Hepatocyte (in vitro differentiated cells): ENCODE results near the gene AUTS2. TPM values are rescaled to one million over a fixed set of nuclear protein-coding genes. Genes with fewer than 3 reads are reported as not detected.

Source experiments
- DNase-seq: peaks from one replicate; pipeline ENCODE4 v3.0.0-alpha.2; 2016; ENCODE audit warnings: low spot score
- H2AFZ ChIP-seq: fragments of 200-600 bp; sonication (generic); 2 replicates; pipeline ENCODE4 v1.6.0; 2016; ENCODE audit warnings: antibody characterized with exemption, mild to moderate bottlenecking
- H3K27ac ChIP-seq: fragments of 200-600 bp; sonication (generic); 2 replicates; pipeline ENCODE4 v1.5.1; 2016; ENCODE audit warnings: mild to moderate bottlenecking
- H3K27me3 ChIP-seq: fragments of 200-600 bp; sonication (generic); 2 replicates; pipeline ENCODE4 v1.6.1; 2016
- H3K36me3 ChIP-seq: fragments of 200-600 bp; sonication (generic); replicated peaks from 2 replicates; pipeline ENCODE4 v1.5.1; 2016; ENCODE audit warnings: low read depth; ENCODE audit not compliant: insufficient read depth
- H3K4me1 ChIP-seq: fragments of 200-600 bp; sonication (generic); 2 replicates; pipeline ENCODE4 v1.5.1; 2016; ENCODE audit warnings: mild to moderate bottlenecking, moderate library complexity; ENCODE audit not compliant: insufficient read depth
- H3K4me2 ChIP-seq: fragments of 200-600 bp; sonication (generic); 2 replicates; pipeline ENCODE4 v1.6.0; 2016
- H3K4me3 ChIP-seq: fragments of 200-600 bp; sonication (generic); 2 replicates; pipeline ENCODE4 v1.5.1; 2016; ENCODE audit warnings: mild to moderate bottlenecking
- H3K79me2 ChIP-seq: fragments of 200-600 bp; sonication (generic); 2 replicates; pipeline ENCODE4 v1.6.0; 2017; ENCODE audit warnings: mild to moderate bottlenecking
- H3K9me2 ChIP-seq: fragments of 200-600 bp; sonication (generic); replicated peaks from 2 replicates; pipeline ENCODE4 v1.6.0; 2017; ENCODE audit warnings: mild to moderate bottlenecking; ENCODE audit not compliant: insufficient read depth
- H3K9me3 ChIP-seq: fragments of 200-600 bp; sonication (generic); 2 replicates; pipeline ENCODE4 v1.5.1; 2016; ENCODE audit warnings: low read depth, mild to moderate bottlenecking
- H4K20me1 ChIP-seq: fragments of 200-600 bp; sonication (generic); 2 replicates; pipeline ENCODE4 v1.6.0; 2016; ENCODE audit warnings: mild to moderate bottlenecking; ENCODE audit not compliant: insufficient read depth, poor library complexity, severe bottlenecking
- EZH2 ChIP-seq: fragments of 200-600 bp; sonication (generic); IDR thresholded peaks from 2 replicates; pipeline ENCODE4 v1.6.1; 2016; ENCODE audit warnings: antibody characterized with exemption, mild to moderate bottlenecking, borderline replicate concordance
- EZH2phosphoT487 ChIP-seq: fragments of 200-600 bp; sonication (generic); IDR thresholded peaks from one replicate; pipeline ENCODE4 v1.6.1; 2018; ENCODE audit warnings: antibody characterized with exemption, mild to moderate bottlenecking, low read depth, moderate library complexity; ENCODE audit not compliant: unreplicated experiment, severe bottlenecking
- WGBS: methylation state at CpG from one replicate; pipeline ENCODE4 v1.1.6; 2016; ENCODE audit warnings: low lambda C conversion rate; ENCODE audit errors: missing lambda C conversion rate; 5-methylcytosine and 5-hydroxymethylcytosine counted together
- polyA plus RNA-seq: library from polyadenylated mRNA; unstranded; fragments of >200 nt; fragmentation: Nextera tagmentation; extraction: Ambion mirVana; gene quantifications from 2 replicates; pipeline ENCODE4 v1.2.1, GENCODE V29; 2016
- total RNA-seq: library from RNA; depleted of rRNA; stranded (reverse); fragments of >200 nt; gene quantifications from 2 replicates; pipeline ENCODE4 v1.2.3, GENCODE V29; 2014
- TF ChIP-seq, protein P1 (sequence below): fragments of 200-600 bp; sonication (generic); IDR thresholded peaks from 2 replicates; pipeline ENCODE4 v1.5.1; 2016; ENCODE audit warnings: antibody characterized with exemption, mild to moderate bottlenecking; ENCODE audit not compliant: poor library complexity

Gene AUTS2
- total and polyA plus RNA-seq, 2 experiments from 2014 or later = 34.4 to 40.9 TPM

DNA sequence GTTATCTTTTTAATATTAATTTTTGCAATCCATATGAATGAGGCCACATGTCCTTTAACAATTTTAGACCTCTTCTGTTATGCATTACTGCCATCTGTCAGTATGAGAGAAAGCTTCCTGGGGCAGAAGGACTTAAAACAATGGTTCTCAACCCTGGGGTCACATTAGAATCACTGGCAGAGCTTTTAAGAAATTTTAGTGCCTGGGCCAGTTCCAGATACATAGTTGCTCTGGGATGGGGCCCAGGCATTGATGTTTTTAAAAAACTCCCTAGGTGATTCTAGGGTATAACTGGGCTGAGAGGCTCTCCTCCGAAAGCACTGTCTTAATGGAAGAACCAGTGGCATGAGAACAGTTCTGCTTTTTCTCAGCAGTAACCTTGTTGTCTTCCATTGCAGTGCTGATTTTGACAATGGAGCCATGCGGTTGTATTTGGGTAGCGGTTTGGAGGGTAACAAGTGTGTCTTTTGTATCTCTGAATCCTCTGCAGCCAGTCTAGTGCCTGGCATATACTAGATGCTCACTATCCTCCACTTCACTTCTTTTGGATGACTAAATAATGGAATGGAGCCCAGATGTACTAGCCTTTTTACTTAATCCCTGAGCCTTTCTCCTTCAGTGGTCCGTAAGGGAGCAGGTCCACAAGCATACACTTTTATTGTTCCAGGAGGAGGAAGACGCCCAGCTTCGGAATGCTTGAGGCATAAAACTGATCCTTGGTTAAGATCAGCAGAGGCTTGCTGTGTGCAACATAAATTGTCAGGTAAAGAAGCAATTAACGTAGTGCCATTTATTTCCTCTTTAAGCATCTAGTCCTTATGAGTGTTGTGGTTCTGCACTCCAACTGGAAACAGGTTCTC is 227.1 kb downstream of the AUTS2 start:
- H3K27ac ChIP-seq = no peak overlapping the region
- H3K9me3 ChIP-seq = no peaks in the 10 kb centered on the region
- H3K27me3 ChIP-seq = no peaks in the 10 kb centered on the region
- peaks cover 14% of the 10 kb centered on the region for H3K4me1 ChIP-seq
- no peaks in the 10 kb centered on the region for H3K79me2 ChIP-seq
- no peak for DNase-seq
- H3K4me3 ChIP-seq = no peak overlapping the region
- no peak overlapping the region for H2AFZ ChIP-seq
- 71% methylated on average over 7 of the region's 7 CpGs for WGBS
- TF ChIP-seq, protein P1, sequence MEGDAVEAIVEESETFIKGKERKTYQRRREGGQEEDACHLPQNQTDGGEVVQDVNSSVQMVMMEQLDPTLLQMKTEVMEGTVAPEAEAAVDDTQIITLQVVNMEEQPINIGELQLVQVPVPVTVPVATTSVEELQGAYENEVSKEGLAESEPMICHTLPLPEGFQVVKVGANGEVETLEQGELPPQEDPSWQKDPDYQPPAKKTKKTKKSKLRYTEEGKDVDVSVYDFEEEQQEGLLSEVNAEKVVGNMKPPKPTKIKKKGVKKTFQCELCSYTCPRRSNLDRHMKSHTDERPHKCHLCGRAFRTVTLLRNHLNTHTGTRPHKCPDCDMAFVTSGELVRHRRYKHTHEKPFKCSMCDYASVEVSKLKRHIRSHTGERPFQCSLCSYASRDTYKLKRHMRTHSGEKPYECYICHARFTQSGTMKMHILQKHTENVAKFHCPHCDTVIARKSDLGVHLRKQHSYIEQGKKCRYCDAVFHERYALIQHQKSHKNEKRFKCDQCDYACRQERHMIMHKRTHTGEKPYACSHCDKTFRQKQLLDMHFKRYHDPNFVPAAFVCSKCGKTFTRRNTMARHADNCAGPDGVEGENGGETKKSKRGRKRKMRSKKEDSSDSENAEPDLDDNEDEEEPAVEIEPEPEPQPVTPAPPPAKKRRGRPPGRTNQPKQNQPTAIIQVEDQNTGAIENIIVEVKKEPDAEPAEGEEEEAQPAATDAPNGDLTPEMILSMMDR = peak; percentile 24
- TF ChIP-seq EZH2 = no peak
- no peak for TF ChIP-seq EZH2phosphoT487
- no peaks in the 10 kb centered on the region for H3K9me2 ChIP-seq
- no peaks in the 10 kb centered on the region for H4K20me1 ChIP-seq
- no peak overlapping the region for H3K4me2 ChIP-seq
- H3K36me3 ChIP-seq = no peaks in the 10 kb centered on the region

DNA sequence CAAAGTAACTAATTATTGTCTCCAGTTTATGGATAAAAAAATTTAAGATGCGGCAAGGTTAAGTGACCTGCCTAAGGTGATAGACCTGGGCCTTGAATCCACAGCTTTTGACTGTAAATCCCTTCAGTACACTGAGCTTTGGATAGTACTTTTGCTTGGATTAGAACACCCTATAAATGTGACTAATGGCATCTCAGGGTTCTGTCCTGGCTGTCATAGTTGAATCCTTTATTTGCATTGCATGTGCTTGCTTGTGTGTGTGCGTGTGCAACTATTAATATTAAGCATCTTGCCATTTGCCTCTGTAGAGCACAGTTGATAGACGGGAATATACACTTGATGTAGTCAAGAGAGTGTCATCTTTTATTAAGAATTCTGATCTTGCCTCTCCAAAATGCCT is 228.0 kb downstream of the AUTS2 start:
- H3K4me2 ChIP-seq = no peak overlapping the region
- H3K79me2 ChIP-seq = no peaks in the 10 kb centered on the region
- H3K27ac ChIP-seq = no peak overlapping the region
- no peaks in the 10 kb centered on the region for H3K27me3 ChIP-seq
- H3K36me3 ChIP-seq = no peaks in the 10 kb centered on the region
- peaks cover 8% of the 10 kb centered on the region for H3K4me1 ChIP-seq
- H3K9me2 ChIP-seq = no peaks in the 10 kb centered on the region
- 86% methylated on average over 3 of the region's 3 CpGs for WGBS
- no peak overlapping the region for H3K4me3 ChIP-seq
- no peaks in the 10 kb centered on the region for H4K20me1 ChIP-seq
- no peak overlapping the region for H2AFZ ChIP-seq
- TF ChIP-seq, protein P1 = no peak
- TF ChIP-seq EZH2phosphoT487 (no peak), EZH2 (no peak)
- H3K9me3 ChIP-seq = no peaks in the 10 kb centered on the region
- no peak for DNase-seq

DNA sequence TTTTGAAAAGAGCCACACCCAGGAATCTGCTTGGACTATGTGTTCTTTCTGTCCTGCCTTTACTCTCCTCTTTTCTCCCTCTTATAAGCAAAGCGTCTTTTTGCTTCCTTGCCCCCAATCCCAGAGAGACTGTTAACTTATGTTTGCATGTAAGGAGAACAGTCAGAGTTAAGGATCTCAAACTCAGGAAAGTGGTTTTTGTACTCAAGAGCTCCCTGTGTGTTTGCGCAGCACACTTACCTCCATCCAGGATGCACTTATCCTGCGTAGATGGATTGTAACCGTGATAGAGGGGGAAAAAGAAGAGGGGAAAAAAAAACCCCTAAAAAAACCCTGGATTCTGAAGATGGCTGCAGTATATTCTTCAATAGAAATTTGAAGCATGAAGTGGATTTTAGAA is 228.9 kb downstream of the AUTS2 start:
- Histone ChIP-seq H3K27me3 (no peaks in the 10 kb centered on the region), H3K9me2 (no peaks in the 10 kb centered on the region), H3K27ac (no peak overlapping the region), H3K4me1 (peaks cover 8% of the 10 kb centered on the region), H3K79me2 (no peaks in the 10 kb centered on the region), H3K36me3 (no peaks in the 10 kb centered on the region), H2AFZ (no peak overlapping the region), H3K9me3 (no peaks in the 10 kb centered on the region), H4K20me1 (no peaks in the 10 kb centered on the region), H3K4me3 (no peak overlapping the region), H3K4me2 (no peak overlapping the region)
- 94% methylated on average over 4 of the region's 4 CpGs for WGBS
- TF ChIP-seq EZH2phosphoT487 (no peak), EZH2 (no peak)
- TF ChIP-seq, protein P1 = no peak
- no peak for DNase-seq
